Ishikawa (cell line): ENCODE results near the gene WDR86.

Experiments used
- CEBPB ChIP-seq: IDR thresholded peaks from 2 replicates; pipeline ENCODE4 v1.6.1; 2012
- CREB1 ChIP-seq: IDR thresholded peaks from 2 replicates; pipeline ENCODE4 v1.6.1; 2012; ENCODE audit warnings: low read depth
- EGR1 ChIP-seq: IDR thresholded peaks from 2 replicates; pipeline ENCODE4 v1.6.1; 2012
- EP300 ChIP-seq: IDR thresholded peaks from 2 replicates; pipeline ENCODE4 v1.6.1; 2012; ENCODE audit warnings: borderline replicate concordance
- FOXM1 ChIP-seq: IDR thresholded peaks from 2 replicates; pipeline ENCODE4 v1.6.1; 2012; ENCODE audit warnings: low read depth, borderline replicate concordance
- NFIC ChIP-seq: IDR thresholded peaks from 2 replicates; pipeline ENCODE4 v1.6.1; 2012
- RAD21 ChIP-seq: IDR thresholded peaks from 2 replicates; pipeline ENCODE4 v1.6.1; 2012; ENCODE audit warnings: low read depth
- TAF1 ChIP-seq: IDR thresholded peaks from 2 replicates; pipeline ENCODE4 v1.6.1; 2012; ENCODE audit warnings: low read depth, mild to moderate bottlenecking
- TCF12 ChIP-seq: IDR thresholded peaks from 2 replicates; pipeline ENCODE4 v1.6.1; 2012; ENCODE audit warnings: low read depth
- TEAD4 ChIP-seq: IDR thresholded peaks from 2 replicates; pipeline ENCODE4 v1.6.1; 2012
- USF1 ChIP-seq: IDR thresholded peaks from 2 replicates; pipeline ENCODE4 v1.6.1; 2012
- YY1 ChIP-seq: IDR thresholded peaks from 2 replicates; pipeline ENCODE4 v1.6.1; 2012; ENCODE audit warnings: low read depth
- ZBTB7A ChIP-seq: IDR thresholded peaks from 2 replicates; pipeline ENCODE4 v1.6.1; 2012; ENCODE audit warnings: low read depth
- TF ChIP-seq, protein P1 (sequence below): IDR thresholded peaks from 2 replicates; pipeline ENCODE4 v1.6.1; 2012
- TF ChIP-seq, protein P2 (sequence below): IDR thresholded peaks from 2 replicates; pipeline ENCODE4 v1.6.1; 2012; ENCODE audit warnings: low read depth, mild to moderate bottlenecking

The WDR86 gene

DNA sequence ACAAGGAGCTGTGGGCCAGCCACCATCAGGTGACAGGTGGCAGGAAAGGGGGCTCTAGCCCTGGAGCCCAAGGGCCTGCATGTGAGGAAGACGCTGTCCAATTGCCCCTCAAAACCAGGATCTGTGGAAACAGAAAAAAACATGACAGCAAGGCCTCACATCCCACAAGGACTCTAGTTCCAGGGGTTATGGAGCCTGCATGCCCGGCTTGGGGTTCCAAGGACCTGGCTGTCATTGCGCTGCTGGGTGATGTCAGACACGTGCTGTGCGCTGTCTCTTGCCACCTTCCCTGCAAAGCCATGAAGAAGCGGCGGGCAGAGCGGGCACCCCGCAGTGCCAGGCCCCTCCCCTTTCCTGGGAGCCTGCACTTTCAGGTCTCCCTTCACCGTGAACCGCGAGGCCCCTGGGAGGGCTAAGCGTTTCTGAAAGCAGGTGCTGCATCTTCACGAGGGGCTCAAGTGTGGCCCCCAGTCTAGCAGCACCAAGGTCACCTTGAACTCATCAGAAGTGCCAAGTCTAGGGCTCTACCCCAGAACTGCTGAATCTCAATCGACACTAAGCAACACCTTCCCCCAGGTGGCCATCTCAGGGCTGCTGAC lies 45.2 kb upstream of the WDR86 start:
- TF ChIP-seq RAD21 (no peak), USF1 (no peak), NFIC (no peak), FOXM1 (no peak), YY1 (no peak), ZBTB7A (no peak), TAF1 (no peak), TEAD4 (no peak), TCF12 (no peak), EP300 (no peak), CREB1 (no peak)
- TF ChIP-seq, protein P1, sequence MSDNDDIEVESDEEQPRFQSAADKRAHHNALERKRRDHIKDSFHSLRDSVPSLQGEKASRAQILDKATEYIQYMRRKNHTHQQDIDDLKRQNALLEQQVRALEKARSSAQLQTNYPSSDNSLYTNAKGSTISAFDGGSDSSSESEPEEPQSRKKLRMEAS = no peak
- TF ChIP-seq, protein P2, sequence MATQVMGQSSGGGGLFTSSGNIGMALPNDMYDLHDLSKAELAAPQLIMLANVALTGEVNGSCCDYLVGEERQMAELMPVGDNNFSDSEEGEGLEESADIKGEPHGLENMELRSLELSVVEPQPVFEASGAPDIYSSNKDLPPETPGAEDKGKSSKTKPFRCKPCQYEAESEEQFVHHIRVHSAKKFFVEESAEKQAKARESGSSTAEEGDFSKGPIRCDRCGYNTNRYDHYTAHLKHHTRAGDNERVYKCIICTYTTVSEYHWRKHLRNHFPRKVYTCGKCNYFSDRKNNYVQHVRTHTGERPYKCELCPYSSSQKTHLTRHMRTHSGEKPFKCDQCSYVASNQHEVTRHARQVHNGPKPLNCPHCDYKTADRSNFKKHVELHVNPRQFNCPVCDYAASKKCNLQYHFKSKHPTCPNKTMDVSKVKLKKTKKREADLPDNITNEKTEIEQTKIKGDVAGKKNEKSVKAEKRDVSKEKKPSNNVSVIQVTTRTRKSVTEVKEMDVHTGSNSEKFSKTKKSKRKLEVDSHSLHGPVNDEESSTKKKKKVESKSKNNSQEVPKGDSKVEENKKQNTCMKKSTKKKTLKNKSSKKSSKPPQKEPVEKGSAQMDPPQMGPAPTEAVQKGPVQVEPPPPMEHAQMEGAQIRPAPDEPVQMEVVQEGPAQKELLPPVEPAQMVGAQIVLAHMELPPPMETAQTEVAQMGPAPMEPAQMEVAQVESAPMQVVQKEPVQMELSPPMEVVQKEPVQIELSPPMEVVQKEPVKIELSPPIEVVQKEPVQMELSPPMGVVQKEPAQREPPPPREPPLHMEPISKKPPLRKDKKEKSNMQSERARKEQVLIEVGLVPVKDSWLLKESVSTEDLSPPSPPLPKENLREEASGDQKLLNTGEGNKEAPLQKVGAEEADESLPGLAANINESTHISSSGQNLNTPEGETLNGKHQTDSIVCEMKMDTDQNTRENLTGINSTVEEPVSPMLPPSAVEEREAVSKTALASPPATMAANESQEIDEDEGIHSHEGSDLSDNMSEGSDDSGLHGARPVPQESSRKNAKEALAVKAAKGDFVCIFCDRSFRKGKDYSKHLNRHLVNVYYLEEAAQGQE = no peak

GRCh38 chr7:151454305-151454704 lies 44.5 kb upstream of the WDR86 start:
- TF ChIP-seq EP300 = no peak
- no peak for TF ChIP-seq CREB1
- no peak for TF ChIP-seq TEAD4
- TF ChIP-seq NFIC = no peak
- TF ChIP-seq, protein P2 = no peak
- no peak for TF ChIP-seq TAF1
- no peak for TF ChIP-seq EGR1
- no peak for TF ChIP-seq CEBPB
- TF ChIP-seq YY1 = no peak
- TF ChIP-seq, protein P1 = no peak
- TF ChIP-seq USF1 = no peak
- TF ChIP-seq RAD21 = no peak

DNA sequence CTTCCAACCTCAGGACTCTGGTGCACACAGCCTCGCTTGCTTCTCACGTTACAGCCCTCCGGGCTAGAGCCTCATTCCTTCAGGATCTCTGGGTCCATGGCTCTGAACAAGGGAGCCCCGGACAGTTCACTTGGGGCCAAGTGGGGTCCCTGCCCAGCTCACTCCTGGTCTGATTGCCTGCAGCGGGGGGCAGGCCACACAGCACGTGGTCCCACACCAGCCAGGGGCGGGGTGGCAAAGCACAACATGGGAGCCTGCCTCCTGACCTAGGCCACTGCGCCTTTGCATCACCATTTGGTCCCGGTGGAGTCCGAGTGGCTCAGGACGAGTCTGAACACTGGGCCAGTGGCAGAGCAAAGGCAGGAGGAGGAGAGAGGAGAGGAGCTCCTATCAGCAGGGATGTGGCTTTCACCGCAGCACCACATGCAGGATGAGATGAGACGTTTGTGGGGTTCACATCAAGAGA lies 43.5 kb upstream of the WDR86 start:
- no peak for TF ChIP-seq ZBTB7A
- no peak for TF ChIP-seq EGR1
- TF ChIP-seq, protein P2 = no peak
- TF ChIP-seq TAF1 = no peak
- TF ChIP-seq, protein P1 = no peak
- TF ChIP-seq RAD21 = no peak
- TF ChIP-seq NFIC = no peak

DNA sequence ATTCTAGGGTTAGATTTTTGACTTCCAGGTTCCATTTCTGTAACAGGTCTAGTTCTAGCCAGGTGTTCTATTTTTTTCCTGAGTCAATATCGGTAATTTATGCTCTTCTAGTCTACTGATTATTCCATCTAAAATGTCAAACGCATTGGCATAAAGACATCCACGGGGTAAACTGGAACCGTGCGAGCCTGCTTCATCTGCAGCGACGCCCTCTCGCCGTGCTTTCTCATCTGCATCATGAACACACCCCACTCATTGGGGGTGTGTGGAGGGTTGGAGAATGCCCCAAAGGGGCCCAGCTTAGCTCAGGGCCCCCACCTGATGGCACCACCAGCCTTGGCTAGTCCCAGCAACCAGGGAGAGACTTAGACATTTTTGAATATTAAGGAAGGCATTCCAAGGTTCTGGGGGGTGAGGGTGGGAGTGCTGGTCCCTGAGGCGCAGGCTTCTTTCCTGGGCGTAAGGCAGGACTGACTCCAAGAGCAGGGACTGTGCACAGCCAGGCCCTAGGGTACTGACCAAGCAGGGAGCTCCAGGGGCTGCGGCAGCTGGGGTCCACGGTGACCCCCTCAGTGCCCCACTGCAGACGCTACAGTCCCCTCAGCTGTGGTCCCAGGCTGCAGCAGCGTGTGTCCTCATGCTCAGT lies 43.0 kb upstream of the WDR86 start:
- TF ChIP-seq RAD21 (no peak), TCF12 (no peak), ZBTB7A (no peak), TAF1 (no peak), TEAD4 (no peak), EGR1 (no peak), CEBPB (no peak), NFIC (no peak), CREB1 (no peak), EP300 (no peak), USF1 (no peak), YY1 (no peak), FOXM1 (no peak)
- TF ChIP-seq, protein P2 = no peak
- TF ChIP-seq, protein P1 = no peak
